Esophagus squamous epithelium (tissue), 4 donors: Measurements from ENCODE around the gene SLC9A2.

Experiments used
- CTCF ChIP-seq, 6 experiments: fragments of 450-650 bp in 4 of 6; fragments of 200-600 bp in 2 of 6; sonication (generic) in 2 of 6; IDR thresholded peaks; one replicate each; pipeline ENCODE4 v1.5.1; 2016 to 2019; ENCODE audit warnings: antibody characterized with exemption in 6 of 6, mild to moderate bottlenecking in 4 of 6, moderate library complexity in 4 of 6
- POLR2A ChIP-seq, 4 donors: fragments of 450-650 bp; IDR thresholded peaks; one replicate each; pipeline ENCODE4 v1.6.1; 2017; ENCODE audit warnings: antibody characterized with exemption in 4 of 4, mild to moderate bottlenecking in 4 of 4, moderate library complexity in 3 of 4

DNA sequence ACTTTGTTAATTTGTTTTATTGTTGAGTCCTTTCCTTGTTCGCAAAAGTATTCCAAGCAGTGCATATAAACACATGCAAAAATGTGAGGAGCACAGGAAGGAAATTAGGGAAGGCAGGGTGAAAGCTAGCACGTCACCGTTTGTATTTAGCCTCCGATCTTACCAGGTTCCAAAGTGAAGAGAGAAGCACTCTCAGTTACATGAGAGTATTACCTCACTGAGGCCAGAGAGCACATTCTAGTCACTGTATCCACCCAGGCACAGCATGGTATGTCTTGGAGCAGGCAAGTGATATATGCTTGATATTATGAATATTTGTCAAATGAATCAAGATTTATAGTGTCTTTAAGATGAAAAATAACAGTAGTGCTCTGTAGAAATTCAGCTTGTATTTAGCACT, 135.9 kb downstream of the SLC9A2 start:
- TF ChIP-seq CTCF (IDR thresholded peaks at IDR 0.05) (no peak), POLR2A (IDR thresholded peaks at IDR 0.05) (no peak)
